GDM1 (cell line): ENCODE measurements around the gene VEPH1.
"Not testable (repeated sequence)": the region's sequence is repeated elsewhere in the genome, so short reads cannot be mapped to it uniquely, and the experiment has no call there.

Source experiments
- DNase-seq: peaks from one replicate; lab custom pipeline; 2025; lab: John Stamatoyannopoulos, UW

The VEPH1 gene

GRCh38 chr3:157347577-157348303 is 155.5 kb downstream of the VEPH1 start:
- DNase-seq, result no peak

GRCh38 chr3:157336252-157337009 is 166.8 kb downstream of the VEPH1 start:
- no peak for DNase-seq

GRCh38 chr3:157335233-157336076 is 167.8 kb downstream of the VEPH1 start:
- no peak for DNase-seq

- no peak for DNase-seq
Measured at GRCh38 chr3:157333551-157333991, 169.6 kb downstream of the VEPH1 start.

GRCh38 chr3:157330206-157330605 is 173.0 kb downstream of the VEPH1 start:
- no peak for DNase-seq

- DNase-seq, result no peak
Measured at GRCh38 chr3:157329551-157329950, 173.7 kb downstream of the VEPH1 start.

GRCh38 chr3:157327837-157328236 is 175.4 kb downstream of the VEPH1 start:
- DNase-seq, result no peak

GRCh38 chr3:157327018-157327417 is 176.2 kb downstream of the VEPH1 start:
- DNase-seq, result no peak

GRCh38 chr3:157324869-157325268 is 178.3 kb downstream of the VEPH1 start:
- DNase-seq, result not testable (repeated sequence)

GRCh38 chr3:157323360-157323759 is 179.9 kb downstream of the VEPH1 start:
- no peak for DNase-seq

GRCh38 chr3:157319672-157320071 is 183.5 kb downstream of the VEPH1 start:
- DNase-seq, result no peak

- no peak for DNase-seq
Measured at GRCh38 chr3:157318639-157319288, 184.5 kb downstream of the VEPH1 start.

- no peak for DNase-seq
Measured at GRCh38 chr3:157317895-157318294, 185.3 kb downstream of the VEPH1 start.

GRCh38 chr3:157313186-157313585 is 190.0 kb downstream of the VEPH1 start:
- DNase-seq, result no peak

- no peak for DNase-seq
Measured at GRCh38 chr3:157312376-157312745, 190.9 kb downstream of the VEPH1 start.

GRCh38 chr3:157311633-157312375 is 191.4 kb downstream of the VEPH1 start:
- no peak for DNase-seq

GRCh38 chr3:157310329-157311052 is 192.7 kb downstream of the VEPH1 start:
- no peak for DNase-seq

GRCh38 chr3:157306502-157306901 is 196.7 kb downstream of the VEPH1 start:
- no peak for DNase-seq

- no peak for DNase-seq
Measured at GRCh38 chr3:157305392-157305791, 197.8 kb downstream of the VEPH1 start.

- DNase-seq, result no peak
Measured at GRCh38 chr3:157301755-157302154, 201.5 kb downstream of the VEPH1 start.
